T-cell (primary cell): Measurements from ENCODE around the gene CBFA2T2. TPM values are rescaled to one million over a fixed set of nuclear protein-coding genes. Genes with fewer than 3 reads are reported as not detected.
A peak's percentile ranks its signal among the peaks of the same experiment; 100 is the strongest.
"Not testable (repeated sequence)": the region's sequence is repeated elsewhere in the genome, so short reads cannot be mapped to it uniquely, and the experiment has no call there.

Experiments
- ATAC-seq, 4 experiments: fragments of 200-7000 bp in 3 of 4; fragments of 150-1000 bp in 1 of 4; cut with Tn5 transposase; replicated peaks in 1 of 4; 1 replicate in 3 of 4; 2 replicates in 1 of 4; pipeline ENCODE4 v1.10.0; 2021; ENCODE audit warnings: moderate library complexity in 3 of 4, mild to moderate bottlenecking in 2 of 4, moderate number of reproducible peaks in 1 of 4
- CTCF ChIA-PET, 2 donors: fragments of 300-600 bp; sonication (Branson Sonifier 250); formaldehyde crosslinking; loops; one replicate each; lab custom pipeline; 2022; ENCODE audit warnings: antibody characterized with exemption in 2 of 2; lab: Charles Lee
- POLR2A ChIA-PET, 2 donors: fragments of 300-600 bp; sonication (Branson Sonifier 250); formaldehyde crosslinking; loops; one replicate each; lab custom pipeline; 2022; ENCODE audit warnings: antibody characterized with exemption in 2 of 2; lab: Charles Lee
- DNase-seq, 35 experiments: peaks; one replicate each; pipeline versions ENCODE4 v3.0.0 to v3.0.0-alpha.2; 2013 to 2023
- H3K27ac ChIP-seq: one replicate; pipeline ENCODE4 v1.5.1; 2013; ENCODE audit warnings: low read length
- H3K27me3 ChIP-seq, 2 experiments: replicated peaks in 1 of 2; 1 replicate in 1 of 2; 2 replicates in 1 of 2; pipeline versions ENCODE4 v1.6.1 to v1.7.0; 2013; ENCODE audit warnings: low read length in 1 of 2, mixed read lengths in 1 of 2; ENCODE audit not compliant: control insufficient read depth in 2 of 2, insufficient read depth in 2 of 2; ENCODE audit errors: extremely low read depth in 1 of 2
- H3K36me3 ChIP-seq, 2 donors: 1 replicate in 1 of 2; 2 replicates in 1 of 2; pipeline versions ENCODE4 v1.6.1 to v1.7.0; 2013; ENCODE audit warnings: low read length in 1 of 2; ENCODE audit not compliant: control insufficient read depth in 2 of 2, insufficient read depth in 1 of 2; ENCODE audit errors: extremely low read depth in 1 of 2
- H3K4me1 ChIP-seq, 2 experiments: 1 replicate in 1 of 2; 2 replicates in 1 of 2; pipeline versions ENCODE4 v1.6.1 to v1.7.0; 2013; ENCODE audit warnings: low read length in 2 of 2, mixed read lengths in 1 of 2; ENCODE audit not compliant: insufficient read depth in 2 of 2, control insufficient read depth in 1 of 2; ENCODE audit errors: extremely low read depth in 1 of 2
- H3K4me3 ChIP-seq, 2 donors: 1 replicate in 1 of 2; 2 replicates in 1 of 2; pipeline versions ENCODE4 v1.5.1 to v1.7.0; 2013; ENCODE audit warnings: mild to moderate bottlenecking in 2 of 2, low read length in 1 of 2, moderate library complexity in 1 of 2; ENCODE audit not compliant: control insufficient read depth in 1 of 2; ENCODE audit errors: extremely low read depth in 1 of 2
- H3K9me3 ChIP-seq: 2 replicates; pipeline ENCODE4 v1.7.0; 2013
- H3K27ac Mint-ChIP-seq, 2 donors: one replicate each; pipeline ENCODE4 v1.8.0; 2020 to 2021; ENCODE audit warnings: mild to moderate bottlenecking in 2 of 2, mixed read lengths in 2 of 2
- H3K27me3 Mint-ChIP-seq, 2 donors: one replicate each; pipeline ENCODE4 v1.8.0; 2021 to 2022; ENCODE audit warnings: mixed read lengths in 2 of 2
- H3K36me3 Mint-ChIP-seq: one replicate; pipeline ENCODE4 v1.8.0; 2021; ENCODE audit warnings: mixed read lengths
- H3K4me1 Mint-ChIP-seq, 3 donors: one replicate each; pipeline ENCODE4 v1.8.0; 2020 to 2022; ENCODE audit warnings: mixed read lengths in 3 of 3, mild to moderate bottlenecking in 1 of 3
- H3K4me3 Mint-ChIP-seq, 3 donors: one replicate each; pipeline ENCODE4 v1.8.0; 2020 to 2022; ENCODE audit warnings: mild to moderate bottlenecking in 3 of 3, mixed read lengths in 3 of 3, moderate library complexity in 3 of 3
- H3K9me3 Mint-ChIP-seq, 3 donors: one replicate each; pipeline ENCODE4 v1.8.0; 2020 to 2022; ENCODE audit warnings: mixed read lengths in 3 of 3
- whole genome bisulfite sequencing: methylation state at CpG from one replicate; pipeline ENCODE4 v1.1.5; 2013; ENCODE audit warnings: missing lambda C conversion rate; ENCODE audit not compliant: insufficient coverage; 5-methylcytosine and 5-hydroxymethylcytosine counted together
- total RNA-seq, 35 experiments: library from RNA in 6 of 35; stranded (reverse) in 6 of 35; fragments of 120-200 nt in 1 of 35; gene quantifications; one replicate each; pipeline versions ENCODE4 v1.2.1 to v1.2.4 and lab custom pipeline; 2013 to 2026

Gene CBFA2T2
- total RNA-seq, 5 donors from 2014 or later (not counting 1 experiment from before 2014, with no cell fraction given), result 25.2 to 34.2 (median 31.0) TPM

GRCh38 chr20:33443512-33444239 lies 46.2 kb upstream of the CBFA2T2 start, which contains the start of gene SNTA1:
Gene SNTA1, minus strand, starts transcription at chr20:33443763. Its CDS starts 143 bp downstream, at chr20:33443620.
- Mint-ChIP-seq H3K36me3 (no peaks in the 10 kb centered on the region), H3K4me1 (peaks cover 21 to 27% (median 27%) of the 10 kb centered on the region in 3 donors), H3K9me3 (no peaks in the 10 kb centered on the region), H3K27me3 (no peaks in the 10 kb centered on the region), H3K27ac (peak within 1 kb of the TSS; percentile 86 to 90), H3K4me3 (peak within 1 kb of the TSS; percentile 89 to 90 (median 89))
- ChIA-PET CTCF (interaction anchor here in 1 of 2 donors (0.6 to 2.4 kb wide), 6 partner anchors 42 to 472 kb away, joined by 3 to 11 read pairs (median 5); partner anchors contain the start of genes ACTL10, CBFA2T2 and CDK5RAP1), POLR2A (interaction anchor here (0.6 to 0.7 kb wide), 2 partner anchors 42 to 331 kb away, joined by 3 to 4 read pairs; no protein-coding TSS in a partner anchor)
- DNase-seq (peak; percentile 44 to 88 (median 67)), ATAC-seq (peak; percentile 72 to 85 (median 82))
- WGBS, result under 1% methylated on average over 72 of the region's 75 CpGs
- peak within 1 kb of the TSS; percentile 90 to 91 for H3K4me3 ChIP-seq
- no peaks in the 10 kb centered on the region for H3K36me3 ChIP-seq
- H3K27me3 ChIP-seq, result no peaks in the 10 kb centered on the region
- peak within 1 kb of the TSS; percentile 74 for H3K27ac ChIP-seq
- peaks cover 3 to 23% of the 10 kb centered on the region in 2 experiments for H3K4me1 ChIP-seq
- H3K9me3 ChIP-seq, result no peaks in the 10 kb centered on the region

GRCh38 chr20:33444797-33445560 lies 44.9 kb upstream of the CBFA2T2 start:
- Mint-ChIP-seq H3K4me3 (peak overlapping the region; percentile 89 to 90 (median 89)), H3K27ac (peak overlapping the region; percentile 82 to 90), H3K27me3 (no peaks in the 10 kb centered on the region), H3K9me3 (no peaks in the 10 kb centered on the region), H3K4me1 (peaks cover 21 to 27% (median 27%) of the 10 kb centered on the region in 3 donors), H3K36me3 (no peaks in the 10 kb centered on the region)
- WGBS, result no CpG with 5 or more reads among the region's 4 CpGs
- POLR2A ChIA-PET, result interaction anchor here (0.6 to 0.9 kb wide), 7 partner anchors 45 to 1604 kb away, joined by 3 to 9 read pairs (median 4); partner anchors contain the start of gene CBFA2T2 (in 1 of the 2)
- ATAC-seq (peak in 1 of 4 experiments; percentile 17), DNase-seq (peak in 20 of 35 experiments; percentile 2 to 57 (median 16))
- CTCF ChIA-PET, result interaction anchor here (0.6 to 2.4 kb wide), 10 partner anchors 8 to 664 kb away, joined by 3 to 11 read pairs (median 4); partner anchors contain the start of genes ACTL10 (in 2 of the 2), CBFA2T2 (in 1 of the 2) and CDK5RAP1 (in 1 of the 2)
- Histone ChIP-seq H3K9me3 (no peaks in the 10 kb centered on the region), H3K36me3 (no peaks in the 10 kb centered on the region), H3K27ac (peak overlapping the region; percentile 51), H3K27me3 (no peaks in the 10 kb centered on the region), H3K4me1 (peaks cover 3 to 23% of the 10 kb centered on the region in 2 experiments), H3K4me3 (peak overlapping the region in 1 of 2 donors; percentile 90)

- no peaks in the 10 kb centered on the region for H3K27me3 Mint-ChIP-seq
- Histone ChIP-seq H3K27me3 (no peaks in the 10 kb centered on the region), H3K4me1 (peaks cover 3 to 23% of the 10 kb centered on the region in 2 experiments), H3K27ac (no peak overlapping the region), H3K9me3 (no peaks in the 10 kb centered on the region), H3K4me3 (no peak overlapping the region), H3K36me3 (no peaks in the 10 kb centered on the region)
- ATAC-seq, result no peak
- DNase-seq, result no peak
- ChIA-PET CTCF (interaction anchor here in 1 of 2 donors (1.8 kb wide), 1 partner anchor 54 kb away, joined by 4 read pairs; no protein-coding TSS in a partner anchor), POLR2A (interaction anchor here in 1 of 2 donors (0.6 kb wide), 1 partner anchor 50 kb away, joined by 5 read pairs; no protein-coding TSS in a partner anchor)
- H3K36me3 Mint-ChIP-seq, result no peaks in the 10 kb centered on the region
- H3K27ac Mint-ChIP-seq, result peak overlapping the region; percentile 62 to 63
- H3K9me3 Mint-ChIP-seq, result no peaks in the 10 kb centered on the region
- H3K4me1 Mint-ChIP-seq, result peaks cover 20 to 27% (median 27%) of the 10 kb centered on the region in 3 donors
- H3K4me3 Mint-ChIP-seq, result no peak overlapping the region
- no CpG with 5 or more reads among the region's 4 CpGs for WGBS
Observed at GRCh38 chr20:33445881-33446625, 43.8 kb upstream of the CBFA2T2 start.

- POLR2A ChIA-PET, result no interaction called here
- peaks cover 0 to 6% (median 0%) of the 10 kb centered on the region in 3 donors for H3K4me1 Mint-ChIP-seq
- CTCF ChIA-PET, result interaction anchor here in 1 of 2 donors (0.6 kb wide), 1 partner anchor 16 kb away, joined by 10 read pairs; no protein-coding TSS in a partner anchor
Observed at GRCh38 chr20:33450867-33451266, 39.0 kb upstream of the CBFA2T2 start.

GRCh38 chr20:33456916-33457642 lies 32.8 kb upstream of the CBFA2T2 start:
- H3K27me3 ChIP-seq, H3K36me3 Mint-ChIP-seq, H3K27ac ChIP-seq, H3K4me3 Mint-ChIP-seq, H3K4me1 Mint-ChIP-seq, H3K4me1 ChIP-seq, POLR2A ChIA-PET, H3K4me3 ChIP-seq, H3K27ac Mint-ChIP-seq, H3K27me3 Mint-ChIP-seq, H3K36me3 ChIP-seq, H3K9me3 ChIP-seq, H3K9me3 Mint-ChIP-seq: not testable (repeated sequence)
- DNase-seq (peak; percentile 17 to 89 (median 70)), ATAC-seq (peak; percentile 86 to 90 (median 89))
- WGBS, result 0% methylated on average over 3 of the region's 6 CpGs
- CTCF ChIA-PET, result interaction anchor here (0.6 to 0.7 kb wide), 10 partner anchors 9 to 1996 kb away, joined by 3 to 7 read pairs (median 4); no protein-coding TSS in a partner anchor

More at GRCh38 chr20:33450867-33451266, 39.0 kb upstream of the CBFA2T2 start:
- Mint-ChIP-seq H3K27ac (no peak overlapping the region), H3K4me3 (no peak overlapping the region), H3K9me3 (no peaks in the 10 kb centered on the region), H3K36me3 (no peaks in the 10 kb centered on the region), H3K27me3 (no peaks in the 10 kb centered on the region)
- H3K27ac ChIP-seq, result no peak overlapping the region
- H3K4me1 ChIP-seq, result no peaks in the 10 kb centered on the region
- no peaks in the 10 kb centered on the region for H3K36me3 ChIP-seq
- ATAC-seq (no peak), DNase-seq (no peak)
- 81% methylated on average over 2 of the region's 4 CpGs for WGBS
- no peak overlapping the region for H3K4me3 ChIP-seq
- H3K27me3 ChIP-seq, result no peaks in the 10 kb centered on the region
- H3K9me3 ChIP-seq, result no peaks in the 10 kb centered on the region
